H1 (cell line): ENCODE data around the gene HGFAC. TPM values are rescaled to one million over a fixed set of nuclear protein-coding genes. Genes with fewer than 3 reads are reported as not detected.

ENCODE experiments used
- CTCF ChIA-PET: fragments of 300-600 bp; sonication (Branson Sonifier 250); formaldehyde crosslinking; loops from one replicate; lab custom pipeline; 2021; ENCODE audit not compliant: partially characterized antibody; lab: Charles Lee
- POLR2A ChIA-PET: fragments of 300-600 bp; sonication (Branson Sonifier 250); formaldehyde crosslinking; loops from one replicate; lab custom pipeline; 2021; ENCODE audit warnings: inconsistent platforms; ENCODE audit not compliant: partially characterized antibody; lab: Charles Lee
- DNase-seq, 2 experiments: peaks; one replicate each; pipeline versions ENCODE4 v3.0.0 to v3.0.0-alpha.2; 2010 to 2022; ENCODE audit warnings: low spot score in 2 of 2, low read depth in 1 of 2, mixed read lengths in 1 of 2
- FAIRE-seq: peaks from 2 replicates; lab custom pipeline; 2011; peaks lifted over from hg19 to GRCh38; lab: Jason Lieb, UNC
- H2AFZ ChIP-seq: 2 replicates; pipeline ENCODE4 v1.8.1; 2012; ENCODE audit warnings: low read length, inconsistent platforms
- H2AK5ac ChIP-seq: 2 replicates; pipeline ENCODE4 v1.6.1; 2013; ENCODE audit warnings: low read depth, low read length
- H2BK120ac ChIP-seq: replicated peaks from 2 replicates; pipeline ENCODE3; 2013; ENCODE audit warnings: low read depth, low read length, inconsistent platforms
- H2BK12ac ChIP-seq: 2 replicates; pipeline ENCODE4 v1.6.1; 2013; ENCODE audit warnings: low read depth, low read length
- H2BK15ac ChIP-seq: 2 replicates; pipeline ENCODE4 v1.6.1; 2013; ENCODE audit warnings: low read length
- H2BK20ac ChIP-seq: 2 replicates; pipeline ENCODE4 v1.6.1; 2013; ENCODE audit warnings: low read length
- H2BK5ac ChIP-seq: 2 replicates; pipeline ENCODE4 v1.6.1; 2013; ENCODE audit warnings: low read depth, low read length
- H3K14ac ChIP-seq: 2 replicates; pipeline ENCODE4 v1.6.1; 2013; ENCODE audit warnings: inconsistent platforms; ENCODE audit not compliant: insufficient read length
- H3K18ac ChIP-seq: 2 replicates; pipeline ENCODE4 v1.6.1; 2013; ENCODE audit warnings: low read length; ENCODE audit errors: extremely low read depth
- H3K23ac ChIP-seq: 2 replicates; pipeline ENCODE4 v1.6.1; 2013; ENCODE audit warnings: inconsistent platforms; ENCODE audit not compliant: insufficient read length
- H3K23me2 ChIP-seq: 2 replicates; pipeline ENCODE4 v1.6.1; 2013; ENCODE audit warnings: low read depth, low read length
- H3K27ac ChIP-seq: 2 replicates; pipeline ENCODE4 v1.6.1; 2011; ENCODE audit warnings: low read depth, low read length, inconsistent platforms
- H3K27me3 ChIP-seq, 4 experiments: replicated peaks in 1 of 4; 1 replicate in 1 of 4; 2 replicates in 3 of 4; pipeline versions ENCODE4 v1.6.1 to v1.8.1; 2011 to 2013; ENCODE audit warnings: low read length in 3 of 4, mild to moderate bottlenecking in 3 of 4, inconsistent platforms in 2 of 4, mixed read lengths in 2 of 4, moderate library complexity in 1 of 4; ENCODE audit not compliant: control insufficient read depth in 3 of 4, insufficient read depth in 3 of 4; ENCODE audit errors: extremely low read depth in 1 of 4
- H3K36me3 ChIP-seq, 4 experiments: 2 replicates each; pipeline versions ENCODE4 v1.6.1 to v1.8.1; 2011 to 2013; ENCODE audit warnings: mild to moderate bottlenecking in 4 of 4, low read length in 3 of 4, moderate library complexity in 2 of 4, control low read depth in 1 of 4, inconsistent platforms in 1 of 4; ENCODE audit not compliant: insufficient read depth in 4 of 4, control insufficient read depth in 2 of 4
- H3K4ac ChIP-seq: replicated peaks from 2 replicates; pipeline ENCODE3; 2013; ENCODE audit warnings: low read length, low read depth, mixed read lengths, inconsistent platforms; ENCODE audit not compliant: insufficient read length
- H3K4me1 ChIP-seq, 4 experiments: replicated peaks in 1 of 4; 1 replicate in 1 of 4; 2 replicates in 3 of 4; pipeline versions ENCODE4 v1.6.1 to v1.8.1; 2011 to 2013; ENCODE audit warnings: low read length in 3 of 4, inconsistent platforms in 2 of 4, mixed read lengths in 1 of 4; ENCODE audit not compliant: insufficient read depth in 4 of 4, control insufficient read depth in 3 of 4
- H3K4me2 ChIP-seq, 2 experiments: 2 replicates each; pipeline versions ENCODE4 v1.6.1 to v1.8.1; 2011 to 2013; ENCODE audit warnings: low read depth in 2 of 2, low read length in 2 of 2, control low read depth in 1 of 2, inconsistent platforms in 1 of 2, mild to moderate bottlenecking in 1 of 2; ENCODE audit not compliant: insufficient read depth in 1 of 2
- H3K4me3 ChIP-seq, 4 experiments: fragments of 200-600, 300-600 bp in 1 of 4; sonication (generic), shearing (Covaris generic), sonication (Bioruptor Twin) in 1 of 4; 2 replicates each; pipeline versions ENCODE4 v1.5.1 to v1.8.1; 2011 to 2016; ENCODE audit warnings: low read length in 4 of 4, low read depth in 3 of 4, control low read depth in 2 of 4, inconsistent platforms in 2 of 4, mild to moderate bottlenecking in 2 of 4, mixed read lengths in 1 of 4, moderate library complexity in 1 of 4; ENCODE audit not compliant: insufficient read depth in 2 of 4; ENCODE audit errors: extremely low read depth in 1 of 4
- H3K56ac ChIP-seq: replicated peaks from 2 replicates; pipeline ENCODE3; 2013; ENCODE audit warnings: low read depth, mild to moderate bottlenecking, mixed read lengths, low read length, inconsistent platforms; ENCODE audit not compliant: insufficient read length
- H3K79me1 ChIP-seq: 2 replicates; pipeline ENCODE4 v1.6.1; 2013; ENCODE audit warnings: low read depth, low read length, control low read depth
- H3K79me2 ChIP-seq, 2 experiments: 2 replicates each; pipeline versions ENCODE4 v1.6.1 to v1.8.1; 2012 to 2013; ENCODE audit warnings: low read length in 2 of 2, mild to moderate bottlenecking in 2 of 2, inconsistent platforms in 1 of 2; ENCODE audit not compliant: insufficient read depth in 2 of 2, control insufficient read depth in 1 of 2
- H3K9ac ChIP-seq, 4 experiments: replicated peaks in 1 of 4; 1 replicate in 1 of 4; 2 replicates in 3 of 4; pipeline versions ENCODE4 v1.6.1 to v1.8.1; 2011 to 2013; ENCODE audit warnings: low read depth in 3 of 4, low read length in 3 of 4, control low read depth in 2 of 4, mild to moderate bottlenecking in 2 of 4, moderate library complexity in 2 of 4, inconsistent platforms in 1 of 4; ENCODE audit errors: extremely low read depth in 1 of 4
- H3K9me3 ChIP-seq, 2 experiments: 2 replicates each; pipeline versions ENCODE4 v1.6.1 to v1.8.1; 2012 to 2013; ENCODE audit warnings: mild to moderate bottlenecking in 2 of 2, moderate library complexity in 2 of 2, control low read depth in 1 of 2, inconsistent platforms in 1 of 2, low read depth in 1 of 2, low read length in 1 of 2, mixed read lengths in 1 of 2; ENCODE audit not compliant: insufficient read depth in 2 of 2
- H4K20me1 ChIP-seq, 2 experiments: replicated peaks in 1 of 2; 2 replicates each; pipeline versions ENCODE3 to v1.8.1; 2011 to 2013; ENCODE audit warnings: inconsistent platforms in 2 of 2, low read length in 2 of 2, mild to moderate bottlenecking in 1 of 2; ENCODE audit not compliant: insufficient read depth in 2 of 2, control insufficient read depth in 1 of 2
- H4K5ac ChIP-seq: 2 replicates; pipeline ENCODE4 v1.6.1; 2013; ENCODE audit warnings: low read length, low read depth, mixed read lengths, inconsistent platforms; ENCODE audit not compliant: insufficient read length
- H4K8ac ChIP-seq: 2 replicates; pipeline ENCODE4 v1.8.0; 2013; ENCODE audit warnings: mild to moderate bottlenecking, moderate library complexity, low read length, inconsistent platforms; ENCODE audit not compliant: insufficient read depth; ENCODE audit errors: extremely low read depth
- H4K91ac ChIP-seq: replicated peaks from 2 replicates; pipeline ENCODE3; 2013; ENCODE audit warnings: low read length, mixed read lengths, inconsistent platforms; ENCODE audit not compliant: insufficient read length
- CBX5 ChIP-seq: fragments of 300-800, 300-1000 bp; sonication (generic); IDR thresholded peaks from 2 replicates; pipeline ENCODE4 v1.7.1; 2016; ENCODE audit warnings: antibody characterized with exemption, low read length, low read depth
- CHD2 ChIP-seq: IDR thresholded peaks from 2 replicates; pipeline ENCODE4 v1.6.1; 2012; ENCODE audit warnings: low read length, improper control_type of control experiment
- HDAC6 ChIP-seq: IDR thresholded peaks from one replicate; pipeline ENCODE4 v1.7.1; 2012; ENCODE audit warnings: low read depth, mild to moderate bottlenecking, inconsistent platforms, low read length, moderate library complexity
- JUND ChIP-seq: IDR thresholded peaks from 2 replicates; pipeline ENCODE4 v1.6.1; 2011; ENCODE audit warnings: mild to moderate bottlenecking, improper control_type of control experiment, low read length
- NANOG ChIP-seq: IDR thresholded peaks from 2 replicates; pipeline ENCODE4 v1.6.1; 2011; ENCODE audit warnings: low read length, low read depth, mild to moderate bottlenecking, inconsistent platforms; ENCODE audit not compliant: insufficient read depth, poor library complexity, severe bottlenecking
- POU5F1 ChIP-seq: IDR thresholded peaks from 2 replicates; pipeline ENCODE4 v1.6.1; 2011; ENCODE audit warnings: low read depth, mild to moderate bottlenecking, low read length, moderate library complexity
- RBBP5 ChIP-seq: IDR thresholded peaks from 2 replicates; pipeline ENCODE4 v1.7.1; 2012; ENCODE audit warnings: low read depth, mild to moderate bottlenecking, inconsistent platforms, low read length, moderate library complexity, borderline replicate concordance
- SIX5 ChIP-seq: IDR thresholded peaks from 2 replicates; pipeline ENCODE4 v1.6.1; 2011; ENCODE audit warnings: mild to moderate bottlenecking, low read depth, low read length
- SRF ChIP-seq: IDR thresholded peaks from 2 replicates; pipeline ENCODE4 v1.6.1; 2011; ENCODE audit warnings: mild to moderate bottlenecking, low read depth, low read length, moderate library complexity
- TBP ChIP-seq: IDR thresholded peaks from 2 replicates; pipeline ENCODE4 v1.6.1; 2011; ENCODE audit warnings: low read depth, low read length, improper control_type of control experiment
- WGBS, 2 experiments: shearing (Covaris generic) in 1 of 2; methylation state at CpG; one replicate each; pipeline versions ENCODE4 v1.1.6 to v1.1.7; 2013 to 2015; ENCODE audit warnings: low lambda C conversion rate in 2 of 2, mixed read lengths in 2 of 2, inconsistent platforms in 1 of 2, low coverage in 1 of 2, missing lambda C conversion rate in 1 of 2; ENCODE audit not compliant: insufficient replicate concordance in 2 of 2, insufficient coverage in 1 of 2, insufficient read length in 1 of 2; ENCODE audit errors: extremely low coverage in 1 of 2, missing lambda C conversion rate in 1 of 2; 5-methylcytosine and 5-hydroxymethylcytosine counted together
- polyA plus RNA-seq, 7 experiments: library from polyadenylated mRNA; depleted of rRNA in 3 of 7; stranded (reverse) in 5 of 7; unstranded in 2 of 7; fragments of >200 nt in 5 of 7; fragments of 200-250 nt in 2 of 7; gene quantifications; 1 replicate in 5 of 7; 2 replicates in 1 of 7; 4 replicates in 1 of 7; pipeline versions ENCODE4 v1.2.1 to v1.2.3, GENCODE V29; 2011 to 2013; ENCODE audit warnings: missing spikeins in 2 of 7, mixed read lengths in 2 of 7
- total RNA-seq: library from RNA; stranded (reverse); fragmentation: NEBNext Ultra II Directional; extraction: Animal tissue kit (Norgen Biotek cat#: 25700); gene quantifications from 2 replicates; pipeline ENCODE4 v1.2.1, GENCODE V29; 2021
- TF ChIP-seq, protein P1 (sequence below): IDR thresholded peaks from 2 replicates; pipeline ENCODE4 v1.6.1; 2012; ENCODE audit warnings: low read length, inconsistent platforms

The HGFAC gene
- total and polyA plus RNA-seq, 2 of the 8 experiments (the other 6 are each of a cell fraction or from before 2014, with no cell fraction given) = 0.14 to 0.15 TPM

DNA sequence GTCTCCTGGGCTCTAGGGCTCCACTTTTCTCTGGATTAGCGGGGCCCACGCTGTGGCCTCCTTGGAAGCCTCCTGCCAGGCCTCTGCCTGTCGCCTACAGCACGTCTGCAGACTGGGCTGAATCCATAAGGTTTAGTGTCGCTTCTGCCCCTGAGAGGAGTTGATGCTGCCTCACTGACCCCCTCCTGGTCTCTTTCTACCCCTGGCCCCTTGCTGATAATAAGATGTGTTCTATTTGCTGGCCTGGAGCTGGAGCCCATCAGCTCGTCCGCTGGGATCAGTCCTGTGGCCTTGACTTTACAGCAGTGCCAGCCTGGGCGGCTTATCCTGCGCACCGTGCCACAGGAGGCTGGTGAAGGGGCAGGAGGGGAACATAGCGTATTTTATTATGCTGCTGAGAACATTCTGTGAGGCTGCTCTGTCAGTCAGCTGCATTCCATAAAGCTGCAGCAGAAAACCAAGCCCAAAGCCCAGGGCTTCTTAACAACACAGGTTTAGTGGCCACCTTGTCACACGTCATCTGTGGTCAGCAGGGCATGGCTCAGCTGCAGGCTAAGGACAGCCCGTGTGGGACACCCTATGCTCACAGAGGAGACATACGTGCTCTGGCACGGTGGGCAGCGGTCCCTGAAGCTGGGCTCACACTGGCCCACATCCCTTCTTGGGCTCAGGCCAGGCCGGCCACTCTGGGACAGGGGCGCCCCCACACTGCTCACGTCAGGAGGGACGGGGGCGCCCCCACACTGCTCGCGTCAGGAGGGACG lies 29.3 kb upstream of the HGFAC start:
- Histone ChIP-seq H2BK5ac (no peak overlapping the region), H2BK120ac (no peak overlapping the region), H3K79me1 (peaks cover 4% of the 10 kb centered on the region), H4K5ac (no peak overlapping the region), H2BK15ac (no peak overlapping the region), H3K23me2 (no peaks in the 10 kb centered on the region; the same call in 1 of the 2 replicates), H4K91ac (no peak overlapping the region), H2BK20ac (no peak overlapping the region), H2AK5ac (no peak overlapping the region), H3K4me1 (no peaks in the 10 kb centered on the region; a peak in 4 of 7 replicates), H2BK12ac (no peak overlapping the region), H4K20me1 (peaks cover 4 to 10% of the 10 kb centered on the region in 2 experiments), H3K9ac (no peak overlapping the region), H3K4ac (no peak overlapping the region), H3K23ac (no peak overlapping the region), H3K56ac (no peak overlapping the region), H3K27me3 (no peaks in the 10 kb centered on the region), H3K4me2 (no peak overlapping the region), H3K36me3 (peaks cover 0 to 4% (median 0%) of the 10 kb centered on the region in 4 experiments; a peak in 2 of 8 replicates), H3K27ac (no peak overlapping the region), H2AFZ (no peak overlapping the region), H3K14ac (no peak overlapping the region), H3K4me3 (no peak overlapping the region), H3K9me3 (no peaks in the 10 kb centered on the region), H3K79me2 (no peaks in the 10 kb centered on the region), H3K18ac (no peak overlapping the region), H4K8ac (no peak overlapping the region)
- ChIA-PET CTCF (interaction anchor here (0.8 to 4.0 kb wide), 6 partner anchors 7 to 67 kb away, joined by 3 to 23 read pairs (median 4); no protein-coding TSS in a partner anchor), POLR2A (no interaction called here)
- no peak for DNase-seq
- FAIRE-seq = no peak
- WGBS, 2 experiments = 83% methylated on average over 16 of the region's 24 CpGs; no CpG with 5 or more reads in 1 of the 2 experiments
- TF ChIP-seq SIX5 (no peak), CBX5 (no peak), HDAC6 (no peak), JUND (no peak), NANOG (no peak), CHD2 (no peak), SRF (no peak), TBP (no peak), RBBP5 (no peak), POU5F1 (no peak)
- TF ChIP-seq, protein P1, sequence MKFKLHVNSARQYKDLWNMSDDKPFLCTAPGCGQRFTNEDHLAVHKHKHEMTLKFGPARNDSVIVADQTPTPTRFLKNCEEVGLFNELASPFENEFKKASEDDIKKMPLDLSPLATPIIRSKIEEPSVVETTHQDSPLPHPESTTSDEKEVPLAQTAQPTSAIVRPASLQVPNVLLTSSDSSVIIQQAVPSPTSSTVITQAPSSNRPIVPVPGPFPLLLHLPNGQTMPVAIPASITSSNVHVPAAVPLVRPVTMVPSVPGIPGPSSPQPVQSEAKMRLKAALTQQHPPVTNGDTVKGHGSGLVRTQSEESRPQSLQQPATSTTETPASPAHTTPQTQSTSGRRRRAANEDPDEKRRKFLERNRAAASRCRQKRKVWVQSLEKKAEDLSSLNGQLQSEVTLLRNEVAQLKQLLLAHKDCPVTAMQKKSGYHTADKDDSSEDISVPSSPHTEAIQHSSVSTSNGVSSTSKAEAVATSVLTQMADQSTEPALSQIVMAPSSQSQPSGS = no peak
